A549 (cell line): ENCODE results near the gene VSIR.

Source experiments
- BHLHE40 ChIP-seq: IDR thresholded peaks from 2 replicates; pipeline ENCODE4 v1.6.1; 2012; ENCODE audit warnings: low read depth, low read length, inconsistent platforms
- ELK1 ChIP-seq: fragments of 150-350 bp; IDR thresholded peaks from 2 replicates; pipeline ENCODE4 v1.6.1; 2014; ENCODE audit warnings: low read depth, mild to moderate bottlenecking, low read length
- FOSL2 ChIP-seq, 2 experiments: fragments of 450-650 bp in 1 of 2; fragments of >200 bp in 1 of 2; sonication (Bioruptor Twin) in 1 of 2; formaldehyde crosslinking; IDR thresholded peaks; 2 replicates each; pipeline versions ENCODE4 v1.5.0 to v1.6.1; 2016 to 2020; ENCODE audit warnings: mild to moderate bottlenecking in 1 of 2, moderate library complexity in 1 of 2
- HOXB5 ChIP-seq: fragments of 250-450 bp; sonication (Bioruptor Pico); IDR thresholded peaks from 2 replicates; pipeline ENCODE4 v1.5.0; 2020; ENCODE audit warnings: mild to moderate bottlenecking, moderate library complexity
- JUNB ChIP-seq: fragments of >200 bp; sonication (Bioruptor Twin); formaldehyde crosslinking; IDR thresholded peaks from 2 replicates; pipeline ENCODE4 v1.6.1; 2016
- RAD21 ChIP-seq, 2 experiments: fragments of >200 bp in 1 of 2; sonication (Bioruptor Twin) in 1 of 2; formaldehyde crosslinking in 1 of 2; IDR thresholded peaks in 1 of 2; conservative IDR thresholded peaks in 1 of 2; 2 replicates in 1 of 2; 3 replicates in 1 of 2; pipeline ENCODE4 v1.6.1; 2012 to 2018; ENCODE audit warnings: inconsistent platforms in 1 of 2
- USF2 ChIP-seq: fragments of 450-650 bp; IDR thresholded peaks from 2 replicates; pipeline ENCODE4 v1.6.1; 2014; ENCODE audit warnings: antibody characterized with exemption
- ZFP36 ChIP-seq: fragments of 450-650 bp; IDR thresholded peaks from 2 replicates; pipeline ENCODE4 v1.6.1; 2014; ENCODE audit warnings: borderline replicate concordance; ENCODE audit not compliant: partially characterized antibody
- TF ChIP-seq, protein P1 (sequence below): fragments of >200 bp; sonication (Bioruptor Twin); formaldehyde crosslinking; IDR thresholded peaks from 3 replicates; pipeline ENCODE4 v1.5.1; 2016
- TF ChIP-seq, protein P2 (sequence below): IDR thresholded peaks from 2 replicates; pipeline ENCODE4 v1.6.1; 2012

DNA sequence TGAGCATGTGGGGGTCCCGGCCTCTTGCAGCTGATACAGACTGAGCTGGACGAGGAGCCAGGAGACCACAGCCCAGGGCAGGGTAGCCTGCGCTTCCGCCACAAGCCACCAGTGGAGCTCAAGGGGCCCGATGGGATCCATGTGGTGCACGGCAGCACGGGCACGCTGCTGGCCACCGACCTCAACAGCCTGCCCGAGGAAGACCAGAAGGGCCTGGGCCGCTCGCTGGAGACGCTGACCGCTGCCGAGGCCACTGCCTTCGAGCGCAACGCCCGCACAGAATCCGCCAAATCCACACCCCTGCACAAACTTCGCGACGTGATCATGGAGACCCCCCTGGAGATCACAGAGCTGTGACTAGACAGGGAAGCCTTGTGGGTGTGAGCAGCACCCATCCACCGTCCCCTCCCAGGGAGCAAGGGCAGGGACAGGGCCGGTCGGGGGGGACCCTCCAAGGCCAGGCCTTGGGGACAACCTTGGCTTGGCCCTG, 41.6 kb upstream of the VSIR start:
- TF ChIP-seq, protein P1, sequence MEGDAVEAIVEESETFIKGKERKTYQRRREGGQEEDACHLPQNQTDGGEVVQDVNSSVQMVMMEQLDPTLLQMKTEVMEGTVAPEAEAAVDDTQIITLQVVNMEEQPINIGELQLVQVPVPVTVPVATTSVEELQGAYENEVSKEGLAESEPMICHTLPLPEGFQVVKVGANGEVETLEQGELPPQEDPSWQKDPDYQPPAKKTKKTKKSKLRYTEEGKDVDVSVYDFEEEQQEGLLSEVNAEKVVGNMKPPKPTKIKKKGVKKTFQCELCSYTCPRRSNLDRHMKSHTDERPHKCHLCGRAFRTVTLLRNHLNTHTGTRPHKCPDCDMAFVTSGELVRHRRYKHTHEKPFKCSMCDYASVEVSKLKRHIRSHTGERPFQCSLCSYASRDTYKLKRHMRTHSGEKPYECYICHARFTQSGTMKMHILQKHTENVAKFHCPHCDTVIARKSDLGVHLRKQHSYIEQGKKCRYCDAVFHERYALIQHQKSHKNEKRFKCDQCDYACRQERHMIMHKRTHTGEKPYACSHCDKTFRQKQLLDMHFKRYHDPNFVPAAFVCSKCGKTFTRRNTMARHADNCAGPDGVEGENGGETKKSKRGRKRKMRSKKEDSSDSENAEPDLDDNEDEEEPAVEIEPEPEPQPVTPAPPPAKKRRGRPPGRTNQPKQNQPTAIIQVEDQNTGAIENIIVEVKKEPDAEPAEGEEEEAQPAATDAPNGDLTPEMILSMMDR = no peak
- TF ChIP-seq ZFP36 = no peak
- no peak for TF ChIP-seq USF2
- TF ChIP-seq BHLHE40 = no peak
- TF ChIP-seq RAD21 (conservative IDR thresholded peaks at IDR 0.05 in 1 of 2, IDR thresholded peaks at IDR 0.05 in 1 of 2) = no peak
- no peak for TF ChIP-seq ELK1
- no peak for TF ChIP-seq FOSL2 (IDR thresholded peaks at IDR 0.05)
- TF ChIP-seq FOSL2 (CRISPR knock-in tag; IDR thresholded peaks at IDR 0.05) = no peak
- TF ChIP-seq HOXB5 (CRISPR knock-in tag) = no peak
- TF ChIP-seq, protein P2, sequence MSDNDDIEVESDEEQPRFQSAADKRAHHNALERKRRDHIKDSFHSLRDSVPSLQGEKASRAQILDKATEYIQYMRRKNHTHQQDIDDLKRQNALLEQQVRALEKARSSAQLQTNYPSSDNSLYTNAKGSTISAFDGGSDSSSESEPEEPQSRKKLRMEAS = no peak
- no peak for TF ChIP-seq JUNB
